ENCODE results near the gene CDC34.

DNA sequence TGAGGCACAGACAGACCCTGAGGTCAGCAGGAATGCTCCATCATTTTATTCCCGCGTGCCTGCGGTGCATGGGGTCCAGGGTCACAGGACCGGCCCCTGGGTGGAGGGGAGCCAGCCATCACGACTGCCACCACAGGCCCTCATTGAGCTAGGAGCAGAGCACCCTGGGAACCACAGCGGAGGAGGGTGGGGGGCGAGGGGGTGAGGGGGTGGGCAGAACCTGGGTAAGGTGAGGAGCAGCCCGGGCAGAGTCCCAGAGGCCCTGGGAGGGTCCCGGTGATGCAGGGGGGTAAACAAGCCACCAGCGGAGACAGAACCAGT, 36.5 kb upstream of the CDC34 start:
- TF ChIP-seq, protein P1, sequence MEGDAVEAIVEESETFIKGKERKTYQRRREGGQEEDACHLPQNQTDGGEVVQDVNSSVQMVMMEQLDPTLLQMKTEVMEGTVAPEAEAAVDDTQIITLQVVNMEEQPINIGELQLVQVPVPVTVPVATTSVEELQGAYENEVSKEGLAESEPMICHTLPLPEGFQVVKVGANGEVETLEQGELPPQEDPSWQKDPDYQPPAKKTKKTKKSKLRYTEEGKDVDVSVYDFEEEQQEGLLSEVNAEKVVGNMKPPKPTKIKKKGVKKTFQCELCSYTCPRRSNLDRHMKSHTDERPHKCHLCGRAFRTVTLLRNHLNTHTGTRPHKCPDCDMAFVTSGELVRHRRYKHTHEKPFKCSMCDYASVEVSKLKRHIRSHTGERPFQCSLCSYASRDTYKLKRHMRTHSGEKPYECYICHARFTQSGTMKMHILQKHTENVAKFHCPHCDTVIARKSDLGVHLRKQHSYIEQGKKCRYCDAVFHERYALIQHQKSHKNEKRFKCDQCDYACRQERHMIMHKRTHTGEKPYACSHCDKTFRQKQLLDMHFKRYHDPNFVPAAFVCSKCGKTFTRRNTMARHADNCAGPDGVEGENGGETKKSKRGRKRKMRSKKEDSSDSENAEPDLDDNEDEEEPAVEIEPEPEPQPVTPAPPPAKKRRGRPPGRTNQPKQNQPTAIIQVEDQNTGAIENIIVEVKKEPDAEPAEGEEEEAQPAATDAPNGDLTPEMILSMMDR (IDR thresholded peaks at IDR 0.05 in 2 of 3, conservative IDR thresholded peaks at IDR 0.05 in 1 of 3; ENCODE audit: borderline replicate concordance in 1 of 3, insufficient read depth in 1 of 3, low read depth in 2 of 3, low read length in 2 of 3): no peak
- TF ChIP-seq FOSL1 (IDR thresholded peaks at IDR 0.05; ENCODE audit: low read depth) (no peak), EZH2phosphoT487 (IDR thresholded peaks at IDR 0.05; ENCODE audit: borderline replicate concordance) (no peak), SP1 (IDR thresholded peaks at IDR 0.05; ENCODE audit: low read depth) (no peak), POLR2A (IDR thresholded peaks at IDR 0.05; ENCODE audit: borderline replicate concordance, extremely low read depth, insufficient read depth, insufficient read length) (no peak), RAD21 (IDR thresholded peaks at IDR 0.05; ENCODE audit: low read depth) (no peak), EZH2 (IDR thresholded peaks at IDR 0.05) (no peak), EGR1 (IDR thresholded peaks at IDR 0.05; ENCODE audit: low read depth) (no peak), ZFX (IDR thresholded peaks at IDR 0.05) (no peak), SIN3A (IDR thresholded peaks at IDR 0.05; ENCODE audit: low read depth) (no peak)
- TF ChIP-seq, protein P2, sequence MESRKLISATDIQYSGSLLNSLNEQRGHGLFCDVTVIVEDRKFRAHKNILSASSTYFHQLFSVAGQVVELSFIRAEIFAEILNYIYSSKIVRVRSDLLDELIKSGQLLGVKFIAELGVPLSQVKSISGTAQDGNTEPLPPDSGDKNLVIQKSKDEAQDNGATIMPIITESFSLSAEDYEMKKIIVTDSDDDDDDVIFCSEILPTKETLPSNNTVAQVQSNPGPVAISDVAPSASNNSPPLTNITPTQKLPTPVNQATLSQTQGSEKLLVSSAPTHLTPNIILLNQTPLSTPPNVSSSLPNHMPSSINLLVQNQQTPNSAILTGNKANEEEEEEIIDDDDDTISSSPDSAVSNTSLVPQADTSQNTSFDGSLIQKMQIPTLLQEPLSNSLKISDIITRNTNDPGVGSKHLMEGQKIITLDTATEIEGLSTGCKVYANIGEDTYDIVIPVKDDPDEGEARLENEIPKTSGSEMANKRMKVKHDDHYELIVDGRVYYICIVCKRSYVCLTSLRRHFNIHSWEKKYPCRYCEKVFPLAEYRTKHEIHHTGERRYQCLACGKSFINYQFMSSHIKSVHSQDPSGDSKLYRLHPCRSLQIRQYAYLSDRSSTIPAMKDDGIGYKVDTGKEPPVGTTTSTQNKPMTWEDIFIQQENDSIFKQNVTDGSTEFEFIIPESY (IDR thresholded peaks at IDR 0.05; ENCODE audit: extremely low read depth, insufficient replicate concordance, low read length): no peak
- TF ChIP-seq, protein P3, sequence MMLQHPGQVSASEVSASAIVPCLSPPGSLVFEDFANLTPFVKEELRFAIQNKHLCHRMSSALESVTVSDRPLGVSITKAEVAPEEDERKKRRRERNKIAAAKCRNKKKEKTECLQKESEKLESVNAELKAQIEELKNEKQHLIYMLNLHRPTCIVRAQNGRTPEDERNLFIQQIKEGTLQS (IDR thresholded peaks at IDR 0.05): no peak
